Astrocyte (in vitro differentiated cells and primary cell): ENCODE data around the gene NUP153.

Experiments used
- EZH2 ChIP-seq: IDR thresholded peaks from 2 replicates; pipeline ENCODE4 v1.6.1; 2012; ENCODE audit warnings: mild to moderate bottlenecking, low read length, inconsistent platforms; ENCODE audit not compliant: insufficient read depth
- TF ChIP-seq, protein P1 (sequence below): IDR thresholded peaks from 2 replicates; pipeline ENCODE4 v1.5.1; 2011; ENCODE audit warnings: low read depth, mild to moderate bottlenecking, inconsistent platforms, low read length, moderate library complexity; ENCODE audit not compliant: insufficient read depth

DNA sequence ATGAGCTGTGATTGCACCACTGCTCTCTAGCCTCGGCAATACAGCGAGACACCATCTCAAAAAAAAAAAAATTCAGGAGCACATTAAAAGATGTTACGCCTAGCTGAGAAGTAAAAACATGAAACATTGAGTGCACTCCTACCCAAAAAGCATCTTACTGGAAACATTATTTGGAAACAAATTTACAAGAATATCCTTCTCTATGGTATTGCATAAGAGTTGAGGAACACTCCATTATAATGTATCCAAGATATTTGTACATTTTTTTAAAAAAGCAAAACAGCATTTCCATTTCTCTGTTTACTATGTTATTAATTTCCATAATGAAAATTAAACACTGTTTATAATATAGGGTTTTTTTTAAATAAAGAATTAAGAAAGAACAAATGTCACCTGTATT, 58.0 kb downstream of the NUP153 start:
- TF ChIP-seq, protein P1, sequence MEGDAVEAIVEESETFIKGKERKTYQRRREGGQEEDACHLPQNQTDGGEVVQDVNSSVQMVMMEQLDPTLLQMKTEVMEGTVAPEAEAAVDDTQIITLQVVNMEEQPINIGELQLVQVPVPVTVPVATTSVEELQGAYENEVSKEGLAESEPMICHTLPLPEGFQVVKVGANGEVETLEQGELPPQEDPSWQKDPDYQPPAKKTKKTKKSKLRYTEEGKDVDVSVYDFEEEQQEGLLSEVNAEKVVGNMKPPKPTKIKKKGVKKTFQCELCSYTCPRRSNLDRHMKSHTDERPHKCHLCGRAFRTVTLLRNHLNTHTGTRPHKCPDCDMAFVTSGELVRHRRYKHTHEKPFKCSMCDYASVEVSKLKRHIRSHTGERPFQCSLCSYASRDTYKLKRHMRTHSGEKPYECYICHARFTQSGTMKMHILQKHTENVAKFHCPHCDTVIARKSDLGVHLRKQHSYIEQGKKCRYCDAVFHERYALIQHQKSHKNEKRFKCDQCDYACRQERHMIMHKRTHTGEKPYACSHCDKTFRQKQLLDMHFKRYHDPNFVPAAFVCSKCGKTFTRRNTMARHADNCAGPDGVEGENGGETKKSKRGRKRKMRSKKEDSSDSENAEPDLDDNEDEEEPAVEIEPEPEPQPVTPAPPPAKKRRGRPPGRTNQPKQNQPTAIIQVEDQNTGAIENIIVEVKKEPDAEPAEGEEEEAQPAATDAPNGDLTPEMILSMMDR, result no peak
- TF ChIP-seq EZH2, result no peak
